AG09319 (cell line): ENCODE data around the gene EXOC2.

Source experiments
- DNase-seq: peaks from one replicate; pipeline ENCODE4 v3.0.0-alpha.2; 2010; ENCODE audit warnings: low read depth; ENCODE audit errors: extremely low read depth
- TF ChIP-seq, protein P1 (sequence below): IDR thresholded peaks from 2 replicates; pipeline ENCODE4 v1.5.1; 2011; ENCODE audit warnings: low read depth, mild to moderate bottlenecking, inconsistent platforms, low read length, moderate library complexity

The EXOC2 gene

DNA sequence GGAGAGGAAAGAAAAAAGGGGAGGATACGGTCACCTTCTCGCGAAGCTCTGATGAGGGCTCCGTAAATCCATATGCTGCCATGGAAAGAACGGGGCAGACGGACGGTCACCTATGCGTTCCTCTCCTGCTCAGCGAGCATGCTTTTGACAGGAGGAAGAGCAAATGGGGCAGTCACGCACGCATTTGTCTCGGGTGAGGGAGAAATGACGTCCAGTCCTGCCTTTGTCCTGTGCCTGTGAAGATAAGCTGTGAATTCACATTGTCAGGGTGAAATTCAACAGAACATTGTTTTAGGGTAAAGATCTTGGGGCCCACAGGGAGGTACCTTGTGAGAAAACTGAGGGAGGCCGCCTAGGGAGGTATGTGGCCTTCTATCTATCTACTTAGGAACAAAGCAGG, 217.6 kb downstream of the EXOC2 start:
- TF ChIP-seq, protein P1, sequence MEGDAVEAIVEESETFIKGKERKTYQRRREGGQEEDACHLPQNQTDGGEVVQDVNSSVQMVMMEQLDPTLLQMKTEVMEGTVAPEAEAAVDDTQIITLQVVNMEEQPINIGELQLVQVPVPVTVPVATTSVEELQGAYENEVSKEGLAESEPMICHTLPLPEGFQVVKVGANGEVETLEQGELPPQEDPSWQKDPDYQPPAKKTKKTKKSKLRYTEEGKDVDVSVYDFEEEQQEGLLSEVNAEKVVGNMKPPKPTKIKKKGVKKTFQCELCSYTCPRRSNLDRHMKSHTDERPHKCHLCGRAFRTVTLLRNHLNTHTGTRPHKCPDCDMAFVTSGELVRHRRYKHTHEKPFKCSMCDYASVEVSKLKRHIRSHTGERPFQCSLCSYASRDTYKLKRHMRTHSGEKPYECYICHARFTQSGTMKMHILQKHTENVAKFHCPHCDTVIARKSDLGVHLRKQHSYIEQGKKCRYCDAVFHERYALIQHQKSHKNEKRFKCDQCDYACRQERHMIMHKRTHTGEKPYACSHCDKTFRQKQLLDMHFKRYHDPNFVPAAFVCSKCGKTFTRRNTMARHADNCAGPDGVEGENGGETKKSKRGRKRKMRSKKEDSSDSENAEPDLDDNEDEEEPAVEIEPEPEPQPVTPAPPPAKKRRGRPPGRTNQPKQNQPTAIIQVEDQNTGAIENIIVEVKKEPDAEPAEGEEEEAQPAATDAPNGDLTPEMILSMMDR = no peak
- DNase-seq = no peak

DNA sequence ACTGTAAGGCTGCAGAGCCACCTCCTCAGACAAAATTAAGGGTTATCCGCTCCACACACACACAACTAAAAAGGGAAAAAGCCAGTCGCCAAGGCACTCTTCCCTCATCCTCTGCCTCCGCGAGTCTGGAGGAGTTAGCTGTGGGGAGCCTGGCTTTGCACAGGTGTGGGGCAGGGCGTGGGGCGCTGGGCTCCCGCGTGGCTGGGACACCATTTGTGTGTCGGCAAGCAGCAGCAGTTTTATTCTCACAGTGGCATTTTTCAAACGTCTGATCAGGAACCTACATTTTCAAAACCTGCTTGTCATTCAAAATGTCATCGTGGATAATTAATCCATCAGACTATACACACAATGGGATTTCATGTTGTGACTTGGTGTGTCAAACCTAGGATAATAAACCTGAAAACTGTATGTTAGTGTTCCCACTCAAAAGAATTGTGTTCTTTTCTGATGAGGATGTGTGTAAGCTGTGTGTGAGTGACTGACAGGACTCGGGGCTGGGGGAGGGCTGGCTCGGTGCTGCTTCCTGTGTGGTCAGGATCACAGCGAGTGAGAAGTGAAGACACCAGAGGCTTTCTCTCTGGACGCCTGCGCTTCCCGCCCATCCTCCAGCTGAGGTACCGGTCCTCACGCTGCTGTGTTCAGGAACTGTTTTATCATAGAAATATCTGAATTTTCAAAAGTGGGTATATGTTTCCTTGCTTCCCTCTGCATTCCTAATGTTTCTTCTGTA, 218.3 kb downstream of the EXOC2 start:
- DNase-seq = no peak
- TF ChIP-seq, protein P1 = no peak

DNA sequence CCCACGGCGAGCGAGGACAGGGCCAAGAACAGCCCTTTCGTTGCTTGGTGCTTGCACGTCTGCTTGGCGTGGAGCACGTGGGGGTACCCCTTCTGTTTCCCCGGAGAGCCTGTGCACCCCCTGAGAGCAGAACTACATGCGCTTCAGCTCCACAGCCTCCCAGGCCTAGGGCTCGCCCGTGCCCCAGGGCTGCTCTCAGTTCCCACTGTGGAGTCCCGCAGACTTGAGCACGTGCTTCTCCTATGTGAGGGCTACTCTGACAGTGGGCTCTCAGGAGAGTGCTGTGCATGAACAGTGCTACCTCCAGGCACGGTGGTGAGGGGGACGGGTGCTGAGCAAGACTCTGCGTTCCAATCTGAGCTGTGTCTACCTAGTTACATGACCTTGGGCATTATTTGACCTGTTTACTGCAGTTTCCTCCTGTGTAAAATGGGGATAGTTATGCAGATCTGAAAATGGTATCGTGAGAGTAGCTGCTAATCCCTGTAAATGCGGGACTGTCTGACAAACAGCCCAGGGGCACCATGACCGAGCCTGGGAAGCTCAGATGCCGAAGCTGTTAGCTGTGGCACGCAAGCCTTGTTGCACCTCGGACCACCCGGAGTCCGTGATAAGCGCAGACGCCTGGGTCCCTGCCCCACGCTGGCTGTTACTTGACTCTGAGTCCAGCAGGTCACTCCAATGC, 219.0 kb downstream of the EXOC2 start:
- DNase-seq = no peak
- TF ChIP-seq, protein P1 = no peak

GRCh38 chr6:473356-473755, 219.6 kb downstream of the EXOC2 start:
- no peak for DNase-seq
- TF ChIP-seq, protein P1 = no peak

DNA sequence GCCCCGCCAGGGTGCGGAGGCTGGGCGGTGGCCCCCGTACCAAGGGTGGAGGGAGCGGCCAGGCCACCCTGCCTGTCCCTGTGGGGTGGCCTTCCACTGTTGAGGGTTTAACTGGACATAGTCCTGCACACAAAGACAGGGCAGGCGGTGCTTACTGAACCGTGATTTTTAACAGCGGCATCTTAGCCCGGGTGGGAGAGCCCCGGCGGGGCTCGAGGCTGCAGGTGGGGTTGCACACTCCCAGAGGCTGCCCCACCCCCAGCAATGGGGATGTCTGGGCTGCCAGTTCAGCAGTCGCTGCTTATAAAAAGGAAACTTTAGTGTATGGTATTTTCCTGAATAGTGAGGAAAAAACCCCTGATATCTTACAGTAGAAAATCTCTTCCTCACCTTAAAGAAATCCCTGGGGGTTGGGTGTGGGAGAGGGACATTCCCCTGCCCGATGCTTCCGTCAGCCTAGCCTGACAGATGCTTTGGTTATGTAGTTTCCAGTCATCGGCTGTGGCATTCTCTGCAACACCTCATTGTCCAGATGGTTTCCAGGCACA, 222.0 kb downstream of the EXOC2 start:
- TF ChIP-seq, protein P1 = no peak
- no peak for DNase-seq

DNA sequence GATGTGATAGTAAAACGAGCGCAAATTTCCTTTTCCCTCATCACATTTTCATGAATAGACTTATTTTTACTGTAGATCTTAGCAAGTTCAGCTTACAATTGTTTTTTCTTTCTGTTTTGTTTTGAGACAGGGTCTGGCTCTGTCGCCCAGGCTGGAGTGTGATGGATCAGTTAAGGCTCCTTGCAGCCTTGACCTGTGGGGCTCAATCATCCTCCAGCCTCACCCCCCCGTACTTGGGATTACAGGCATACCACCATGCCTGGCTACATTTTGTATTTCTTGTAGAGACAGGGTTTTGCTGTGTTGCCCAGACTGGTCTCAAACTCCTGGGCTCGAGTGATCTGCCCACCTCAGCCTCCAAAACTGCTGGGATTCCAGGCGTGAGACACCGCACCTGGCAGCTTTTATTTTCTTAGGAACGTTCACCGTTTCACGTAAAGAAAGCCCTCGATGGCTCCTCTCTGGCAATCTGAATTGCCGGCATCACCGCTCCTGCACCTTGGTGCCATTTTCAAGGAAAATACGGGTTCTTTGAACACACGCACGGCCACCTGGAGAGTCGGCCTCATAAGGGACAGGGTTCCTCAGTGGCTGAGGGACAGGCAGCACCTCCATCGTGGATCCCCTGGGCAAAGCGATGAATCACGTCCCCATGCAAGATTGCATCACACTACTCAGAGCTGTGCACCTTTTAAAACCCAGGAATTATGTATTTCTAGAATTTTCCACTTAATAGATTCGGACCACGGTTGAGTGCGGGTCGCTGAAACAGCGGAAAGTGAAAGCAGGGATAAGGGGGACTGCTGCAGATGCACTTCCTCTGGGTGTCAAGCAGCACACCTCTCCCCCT, 222.7 kb downstream of the EXOC2 start:
- no peak for DNase-seq
- TF ChIP-seq, protein P1 = no peak
